Head of caudate nucleus (tissue), 42 donors: ENCODE results near the gene TMCC1.

ENCODE experiments used
- DNase-seq, 42 donors: peaks; one replicate each; pipeline versions ENCODE4 v3.0.0 to v3.0.0-alpha.2; 2020 to 2021; ENCODE audit warnings: mixed read lengths in 7 of 42
- intact Hi-C: fragments of 100-400 bp; cut with DNase I; formaldehyde crosslinking; loops from one replicate; pipeline ENCODE4 v1.15.0; 2022

The TMCC1 gene

GRCh38 chr3:129673897-129674797 is 219.4 kb downstream of the TMCC1 start:
- intact Hi-C loops: no loop called here
- no peak for DNase-seq

- intact Hi-C loops: no loop called here
- DNase-seq: no peak
These were observed 220.5 kb downstream of the TMCC1 start for GRCh38 chr3:129673012-129673411.

GRCh38 chr3:129672412-129672811 is 221.1 kb downstream of the TMCC1 start:
- no peak for DNase-seq
- intact Hi-C loops: no loop called here

GRCh38 chr3:129665024-129665768 is 228.3 kb downstream of the TMCC1 start:
- intact Hi-C loops: no loop called here
- DNase-seq: no peak

GRCh38 chr3:129663930-129664646 is 229.4 kb downstream of the TMCC1 start:
- intact Hi-C loops: no loop called here
- no peak for DNase-seq

- intact Hi-C loops: no loop called here
- DNase-seq: no peak
These were observed 230.5 kb downstream of the TMCC1 start for GRCh38 chr3:129663045-129663446.

GRCh38 chr3:129662191-129662608 is 231.3 kb downstream of the TMCC1 start:
- intact Hi-C loops: no loop called here
- DNase-seq: peak in 2 of 42 donors; percentile 10 to 45

GRCh38 chr3:129661766-129662165 is 231.7 kb downstream of the TMCC1 start:
- intact Hi-C loops: no loop called here
- DNase-seq: no peak

- no peak for DNase-seq
These were observed 235.2 kb downstream of the TMCC1 start for GRCh38 chr3:129658110-129658843.

GRCh38 chr3:129657261-129658046 is 236.1 kb downstream of the TMCC1 start:
- intact Hi-C loops: no loop called here
- DNase-seq: no peak

More at GRCh38 chr3:129658110-129658843, 235.2 kb downstream of the TMCC1 start:
- intact Hi-C loops: no loop called here

GRCh38 chr3:129656659-129657247 is 236.8 kb downstream of the TMCC1 start:
- intact Hi-C loops: no loop called here
- DNase-seq: no peak

- intact Hi-C loops: no loop called here
- DNase-seq: no peak
These were observed 238.2 kb downstream of the TMCC1 start for GRCh38 chr3:129655291-129655700.

GRCh38 chr3:129654131-129654530 is 239.4 kb downstream of the TMCC1 start:
- intact Hi-C loops: loop anchor here (5.0 kb wide), 1 partner anchor 278 kb away; no protein-coding TSS in a partner anchor
- DNase-seq: no peak

GRCh38 chr3:129653019-129653418 is 240.5 kb downstream of the TMCC1 start:
- intact Hi-C loops: loop anchor here (5.0 kb wide), 1 partner anchor 279 kb away; no protein-coding TSS in a partner anchor
- no peak for DNase-seq

GRCh38 chr3:129651435-129652202 is 241.9 kb downstream of the TMCC1 start:
- intact Hi-C loops: loop anchor here (2.0 to 5.0 kb wide), 2 partner anchors 175 to 281 kb away; no protein-coding TSS in a partner anchor
- DNase-seq: peak in 37 of 42 donors; percentile 12 to 81 (median 51)

GRCh38 chr3:129650256-129650872 is 243.1 kb downstream of the TMCC1 start:
- DNase-seq: peak; percentile 49 to 91 (median 80)
- intact Hi-C loops: loop anchor here (2.0 to 5.0 kb wide), 2 partner anchors 176 to 282 kb away; no protein-coding TSS in a partner anchor
